ENCODE results near the gene HOXA3.

Gene HOXA3

DNA sequence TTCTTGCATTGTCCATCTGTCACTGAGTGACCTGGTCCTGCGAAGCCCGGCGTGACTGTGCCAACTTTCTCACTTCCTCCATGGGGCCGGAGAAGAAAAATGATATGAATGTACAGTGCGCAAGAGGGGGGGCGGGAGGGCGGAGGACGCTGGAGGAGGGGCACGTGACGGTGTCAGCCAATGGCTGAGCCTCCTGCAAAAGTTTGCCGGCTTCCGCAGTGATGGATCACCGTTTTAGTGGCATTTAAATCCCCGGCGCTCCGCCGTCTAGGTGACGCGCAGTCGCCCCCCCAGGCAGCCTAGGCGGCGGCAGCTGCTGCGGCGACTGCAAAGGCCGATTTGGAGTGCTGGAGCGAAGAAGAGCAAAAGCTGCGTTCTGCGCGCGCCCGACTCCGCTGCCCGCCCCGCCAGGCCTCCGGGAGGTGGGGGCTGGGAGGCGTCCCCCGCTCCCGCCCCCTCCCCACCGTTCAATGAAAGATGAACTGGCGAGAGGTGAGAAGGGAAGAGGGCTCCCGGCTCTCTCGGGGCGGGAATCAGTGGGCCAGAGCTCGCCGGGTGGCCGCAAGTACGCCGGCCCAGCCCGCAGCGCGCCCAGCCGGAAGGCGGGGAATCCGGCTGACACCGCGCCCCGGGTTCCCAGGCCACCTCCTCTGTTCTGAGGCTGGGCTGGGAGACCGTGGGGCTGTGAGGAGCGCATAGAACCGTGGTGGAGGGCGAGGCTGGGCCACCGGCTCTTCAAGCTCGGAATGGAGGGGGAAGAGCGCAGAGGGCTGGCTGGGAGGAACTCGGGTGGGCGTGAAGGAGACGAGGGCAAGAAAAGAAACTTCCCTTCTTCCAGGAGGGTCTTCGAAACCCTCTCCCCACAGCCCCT lies 56.3 kb downstream of the HOXA3 start, which contains the start of gene HOXA1:
TSS of gene HOXA1 (minus strand) at position 104 of the 871 bp plus-strand sequence. CDS start at position 16, 88 bp downstream.
- in situ Hi-C loops (cut with MboI; ENCODE audit: low sequenced_read_pairs) = no loop called here

DNA sequence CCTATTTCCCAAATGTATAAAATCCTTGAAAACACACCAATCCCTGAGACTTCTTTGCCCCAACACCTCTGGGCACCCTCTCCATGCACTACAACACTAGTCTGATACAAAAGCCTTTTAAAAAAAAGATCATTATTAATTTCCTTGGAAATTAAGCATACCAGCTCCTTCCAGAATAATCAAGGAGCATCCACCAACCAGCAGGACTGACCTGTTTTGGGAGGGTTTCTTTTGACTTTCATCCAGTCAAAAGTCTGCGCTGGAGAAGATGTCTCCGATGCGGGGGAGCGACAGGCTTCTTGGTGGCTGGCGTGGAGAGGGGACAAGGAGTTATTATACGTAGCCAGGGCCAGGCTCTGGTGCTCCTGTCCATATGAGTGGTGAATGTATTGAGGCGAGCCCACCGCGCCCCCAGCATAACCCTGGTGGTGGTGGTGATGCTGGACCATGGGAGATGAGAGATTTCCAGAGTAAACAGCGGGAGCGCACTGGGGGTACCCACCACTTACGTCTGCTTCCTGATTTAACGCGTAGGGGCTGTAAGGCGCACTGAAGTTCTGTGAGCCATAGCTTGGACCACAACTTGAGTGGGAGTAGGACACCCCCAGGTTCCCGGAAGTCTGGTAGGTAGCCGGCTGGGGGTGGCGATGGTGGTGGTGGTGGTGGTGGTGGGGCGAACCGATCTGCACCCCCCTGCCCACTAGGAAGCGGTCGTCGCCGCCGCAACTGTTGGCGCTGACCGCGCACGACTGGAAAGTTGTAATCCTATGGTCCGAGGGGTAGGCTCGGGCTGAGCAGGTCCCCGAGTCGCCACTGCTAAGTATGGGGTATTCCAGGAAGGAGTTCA lies 57.1 kb downstream of the HOXA3 start:
- in situ Hi-C loops (cut with MboI; ENCODE audit: low sequenced_read_pairs) = no loop called here

DNA sequence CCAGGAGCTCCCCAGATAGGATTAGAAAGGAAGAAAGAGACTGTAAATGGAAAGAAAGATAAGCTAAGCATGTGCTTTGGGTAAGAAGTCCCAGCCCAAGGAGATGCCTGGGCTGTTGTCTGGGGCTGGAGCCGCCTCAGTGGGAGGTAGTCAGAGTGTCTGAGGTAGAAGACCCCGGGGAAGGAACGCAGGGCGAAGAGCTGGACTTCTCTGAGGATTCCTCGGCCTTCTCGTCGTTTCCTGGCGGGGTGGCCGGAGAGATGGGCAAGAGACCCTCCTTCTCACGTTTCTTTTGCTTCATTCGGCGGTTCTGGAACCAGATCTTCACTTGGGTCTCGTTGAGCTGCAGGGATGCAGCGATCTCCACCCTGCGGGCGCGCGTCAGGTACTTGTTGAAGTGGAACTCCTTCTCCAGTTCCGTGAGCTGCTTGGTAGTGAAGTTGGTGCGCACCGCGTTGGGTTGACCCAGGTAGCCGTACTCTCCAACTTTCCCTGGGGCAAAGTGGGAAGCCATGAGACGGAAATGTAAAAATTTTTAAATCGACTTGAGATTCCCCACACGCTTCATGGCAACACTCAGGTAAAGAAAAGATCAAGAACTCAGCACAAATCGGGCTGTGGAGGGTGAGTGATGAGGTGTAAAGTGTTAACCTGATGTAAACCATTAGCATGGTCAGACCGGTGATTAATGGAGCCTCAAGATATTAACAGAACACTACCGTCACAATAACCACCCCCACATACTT lies 57.9 kb downstream of the HOXA3 start:
- in situ Hi-C loops (cut with MboI; ENCODE audit: low sequenced_read_pairs) = no loop called here

DNA sequence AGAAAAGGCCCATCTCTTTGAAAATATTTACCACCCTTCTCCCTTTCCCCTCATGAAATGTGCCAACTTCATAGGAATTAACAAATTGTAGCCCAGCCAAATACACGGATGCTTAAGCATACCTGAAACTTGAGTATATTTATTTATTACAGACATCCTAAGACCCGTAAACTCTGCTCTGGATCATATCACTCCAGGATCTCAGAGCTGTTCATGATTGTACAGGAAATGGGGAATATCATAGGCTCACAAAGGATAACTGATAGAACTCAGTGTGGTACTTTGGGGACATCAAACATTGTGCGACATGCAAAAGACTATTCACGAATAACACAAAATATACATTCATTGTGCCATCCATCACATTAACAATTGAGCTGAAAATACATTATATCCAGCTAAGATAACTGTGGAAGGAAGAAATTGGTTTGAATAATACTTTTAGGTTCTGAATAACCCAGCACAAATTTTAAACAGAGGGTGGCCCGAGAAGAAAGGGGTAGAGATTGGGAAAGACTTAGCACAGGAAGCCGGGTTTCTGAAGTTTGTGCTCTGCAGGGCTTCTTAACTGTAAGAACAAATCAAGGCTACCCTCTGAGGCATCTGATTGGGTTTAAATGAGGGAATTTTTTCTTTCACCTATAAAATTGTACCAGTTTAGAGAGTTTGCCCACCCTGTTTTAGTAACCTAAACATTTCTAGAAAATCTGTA lies 59.0 kb downstream of the HOXA3 start:
- in situ Hi-C loops (cut with MboI; ENCODE audit: low sequenced_read_pairs) = no loop called here

DNA sequence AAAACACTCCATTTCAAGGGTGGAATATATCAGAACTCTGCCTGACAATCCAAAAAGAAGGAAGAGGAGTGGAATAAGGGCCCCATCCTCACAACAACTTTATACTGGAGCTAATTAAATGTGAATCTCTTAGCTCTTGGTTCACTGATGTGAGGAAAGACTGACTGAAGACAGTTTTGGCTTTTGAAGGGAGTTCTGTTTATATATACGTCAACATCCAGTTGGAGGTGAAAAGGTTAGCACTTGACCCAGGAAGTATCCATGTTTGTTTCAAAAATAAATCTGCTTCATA lies 59.6 kb downstream of the HOXA3 start:
- in situ Hi-C loops (cut with MboI; ENCODE audit: low sequenced_read_pairs) = no loop called here

DNA sequence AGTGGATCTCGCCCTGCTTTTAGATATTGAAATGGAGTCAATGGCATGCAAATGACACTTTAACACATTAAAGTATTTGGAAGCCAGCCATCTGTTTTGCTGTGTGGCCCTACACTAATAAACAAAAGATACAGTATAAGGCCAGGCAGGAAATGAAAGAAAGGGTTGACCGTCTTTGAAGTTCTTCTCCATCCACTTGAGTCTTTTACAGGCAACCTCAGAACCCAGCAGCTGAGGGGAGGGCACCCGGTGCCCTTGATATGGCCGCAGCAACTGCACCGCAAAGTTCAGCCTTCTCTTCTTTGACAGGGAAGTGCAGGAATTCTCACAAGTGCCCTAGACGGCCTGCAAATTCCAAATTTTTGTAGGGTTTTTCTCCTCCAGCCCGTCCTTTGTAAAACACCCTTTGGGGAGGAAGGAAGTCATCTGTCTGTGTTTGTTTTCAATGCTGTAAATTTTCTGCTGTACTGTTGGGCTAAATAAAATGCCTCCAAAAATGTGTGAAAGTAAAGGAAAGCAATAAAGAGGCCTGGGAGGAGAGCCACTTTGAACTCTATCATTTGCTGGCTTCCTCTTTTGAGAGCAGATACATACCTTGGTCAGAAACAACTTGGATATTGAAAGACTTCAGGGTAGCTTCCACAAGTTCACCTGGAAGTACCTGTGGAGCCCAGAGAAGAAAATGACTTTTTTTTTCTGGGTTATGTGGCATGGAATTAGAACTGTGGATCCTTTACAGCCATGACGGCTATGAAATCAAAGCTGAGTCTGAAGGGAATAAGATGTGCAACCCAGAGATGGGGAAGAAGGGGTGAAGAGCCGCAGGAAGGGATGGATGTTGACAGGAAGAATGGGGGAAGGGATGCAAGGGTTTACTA lies 60.2 kb downstream of the HOXA3 start:
- in situ Hi-C loops (cut with MboI; ENCODE audit: low sequenced_read_pairs) = no loop called here

DNA sequence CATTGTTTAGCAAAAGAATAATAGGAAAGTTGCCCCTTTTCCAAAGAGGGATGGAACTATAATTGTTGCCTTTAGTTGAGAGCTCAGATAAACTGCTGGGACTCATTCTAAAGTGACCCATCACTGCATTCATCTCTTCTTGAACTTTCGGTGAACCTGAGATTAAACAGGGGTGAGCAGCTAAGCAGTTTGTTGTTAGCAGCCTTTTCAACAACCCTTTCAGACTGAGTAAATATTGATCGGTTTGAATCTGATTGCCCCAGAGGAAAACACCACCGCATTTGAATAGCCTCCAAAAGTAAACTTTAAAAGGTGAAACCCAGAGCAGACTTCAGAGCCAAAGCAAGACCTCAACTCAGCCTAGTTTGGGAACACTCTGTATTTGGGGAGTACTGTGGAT lies 61.3 kb downstream of the HOXA3 start:
- in situ Hi-C loops (cut with MboI; ENCODE audit: low sequenced_read_pairs) = no loop called here

DNA sequence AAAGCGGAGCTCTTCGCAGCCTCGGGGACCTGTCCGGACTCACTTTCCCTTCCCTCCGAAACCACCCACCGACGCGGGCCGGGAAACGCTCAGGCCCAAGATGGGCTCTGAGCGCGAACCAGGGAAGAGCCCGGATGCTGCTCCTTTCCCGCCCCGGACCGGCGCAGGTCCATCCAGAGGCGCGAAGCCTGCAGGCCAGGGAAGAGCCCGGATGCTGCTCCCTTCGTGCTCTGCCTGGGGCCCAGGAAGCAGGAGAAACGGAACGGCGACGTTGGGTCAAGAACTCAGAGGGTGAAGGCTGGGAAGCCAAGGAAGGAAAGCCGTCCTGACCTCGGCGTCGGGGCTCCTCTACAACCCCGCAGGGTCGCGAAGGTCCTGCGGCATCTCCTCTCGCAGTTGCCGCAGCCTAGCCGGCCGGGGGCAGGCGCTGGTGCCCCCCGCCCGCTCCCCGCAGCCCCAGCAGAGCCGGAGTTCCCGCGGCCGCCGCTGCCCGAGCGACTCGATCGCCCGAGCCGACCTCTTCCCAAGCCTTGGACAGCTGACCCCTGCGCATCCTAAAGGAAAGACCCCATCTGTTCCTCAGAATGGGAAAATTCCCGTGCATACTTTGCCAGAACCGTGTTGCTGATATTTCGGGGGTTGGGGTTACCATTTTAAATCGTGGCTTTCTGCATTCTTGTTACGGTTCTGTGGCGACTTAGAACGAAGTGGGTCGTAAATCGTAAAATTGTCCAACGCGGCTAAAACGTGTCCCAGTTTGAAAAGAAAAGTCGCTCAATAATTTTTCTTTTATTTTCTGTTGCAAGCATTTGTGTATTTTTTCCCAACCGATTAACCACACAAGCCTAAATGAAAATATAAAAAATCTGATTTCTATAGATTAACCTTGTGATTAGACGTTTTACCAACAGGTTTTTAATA lies 64.1 kb downstream of the HOXA3 start:
- in situ Hi-C loops (cut with MboI; ENCODE audit: low sequenced_read_pairs) = no loop called here

DNA sequence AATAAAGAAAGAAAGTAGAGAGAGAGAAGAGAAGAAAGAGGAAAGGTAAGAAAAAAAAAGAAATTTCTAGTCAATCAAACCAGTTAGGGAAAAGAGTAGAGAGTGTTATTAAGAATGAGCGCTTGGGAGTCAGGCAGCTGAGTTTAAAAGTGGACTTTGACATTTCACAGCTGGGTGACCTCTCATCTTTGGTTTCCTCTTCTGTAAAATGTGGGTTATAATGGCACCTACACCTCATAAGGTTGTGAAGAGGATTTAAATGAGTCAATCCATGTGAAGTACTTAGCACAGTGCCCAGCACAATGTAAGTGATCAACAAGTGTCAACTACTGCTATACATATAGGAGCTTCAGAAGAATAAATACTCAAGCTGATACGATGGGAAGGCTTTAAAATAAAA lies 68.7 kb downstream of the HOXA3 start:
- in situ Hi-C loops (cut with MboI; ENCODE audit: low sequenced_read_pairs) = no loop called here

DNA sequence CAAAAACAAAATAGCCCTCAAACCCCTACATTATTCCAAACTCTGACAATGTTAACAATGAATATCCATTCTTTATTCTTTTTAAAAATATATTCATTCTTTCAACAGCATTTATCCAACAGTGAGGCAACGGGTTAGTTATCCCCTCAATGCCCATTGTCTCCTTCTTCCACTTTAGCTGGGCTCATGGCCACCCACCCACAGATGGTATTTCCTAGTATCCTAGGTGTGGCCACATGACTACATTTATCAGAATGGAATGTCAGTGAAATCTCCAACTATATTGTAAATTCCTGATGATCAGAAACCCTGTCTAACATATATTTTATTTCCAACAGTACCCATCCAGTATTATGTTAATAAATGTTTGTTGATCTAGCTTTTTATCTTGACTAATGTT lies 70.2 kb downstream of the HOXA3 start:
- in situ Hi-C loops (cut with MboI; ENCODE audit: low sequenced_read_pairs) = no loop called here

DNA sequence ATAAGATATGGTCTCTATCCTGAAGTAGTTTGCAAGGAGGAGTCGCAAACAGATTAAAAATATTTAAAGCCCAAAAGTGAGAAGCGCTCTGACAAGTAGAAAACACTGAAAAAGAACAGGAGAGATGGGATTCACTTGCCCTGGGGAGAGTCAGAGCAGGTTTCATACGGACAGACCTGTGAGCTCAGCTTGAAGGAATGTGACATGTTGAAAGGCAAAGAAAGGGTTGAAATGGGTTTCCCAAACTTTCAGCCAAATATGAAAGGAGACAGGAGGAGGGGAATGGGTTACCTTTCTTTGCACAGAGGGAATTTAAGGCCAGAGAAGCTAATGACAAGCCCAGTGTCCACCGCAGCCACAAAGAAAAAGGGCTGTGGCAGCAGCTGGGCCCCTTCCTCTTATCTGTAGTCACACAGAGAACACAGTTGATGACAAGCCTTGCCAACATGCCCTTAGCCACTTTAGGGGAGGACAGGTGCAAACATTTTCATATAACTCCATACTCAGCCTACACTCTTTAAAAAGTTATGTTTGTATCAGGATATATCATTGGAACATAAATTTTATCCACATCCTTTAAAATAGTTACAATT lies 71.4 kb downstream of the HOXA3 start:
- in situ Hi-C loops (cut with MboI; ENCODE audit: low sequenced_read_pairs) = no loop called here

DNA sequence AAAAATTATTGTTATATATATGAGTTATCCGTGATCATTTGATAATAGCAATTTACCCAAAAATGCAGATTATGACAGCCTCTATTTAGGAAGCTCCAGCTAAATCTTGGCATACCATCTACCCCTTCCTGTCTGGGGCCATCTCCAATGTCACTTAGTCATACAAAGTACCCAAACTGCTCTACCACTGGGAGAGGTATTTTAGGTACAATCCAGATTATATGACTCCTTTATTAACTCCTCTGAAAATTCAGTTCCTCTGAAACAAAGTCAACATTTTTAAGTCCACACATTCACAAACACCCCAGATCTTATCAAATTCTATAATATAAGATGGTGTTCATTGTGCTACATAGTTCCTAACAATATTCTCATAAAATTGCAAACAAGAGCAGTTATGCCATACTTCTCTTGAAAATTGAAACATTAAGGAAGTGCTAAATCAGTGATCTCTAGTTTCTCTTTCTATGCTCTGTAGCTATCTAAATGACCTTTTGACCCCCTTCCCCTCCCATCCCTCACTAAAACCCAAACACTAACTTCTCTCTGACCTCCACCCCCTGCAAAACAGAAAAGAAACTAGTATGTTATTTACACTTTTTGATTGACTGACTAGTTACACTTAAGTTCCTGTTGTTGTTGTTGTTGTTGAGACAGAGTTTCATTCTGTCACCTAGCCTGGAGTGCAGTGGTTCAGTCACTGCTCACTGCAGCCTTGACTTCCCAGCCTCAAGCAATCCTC lies 73.0 kb downstream of the HOXA3 start:
- in situ Hi-C loops (cut with MboI; ENCODE audit: low sequenced_read_pairs) = no loop called here

DNA sequence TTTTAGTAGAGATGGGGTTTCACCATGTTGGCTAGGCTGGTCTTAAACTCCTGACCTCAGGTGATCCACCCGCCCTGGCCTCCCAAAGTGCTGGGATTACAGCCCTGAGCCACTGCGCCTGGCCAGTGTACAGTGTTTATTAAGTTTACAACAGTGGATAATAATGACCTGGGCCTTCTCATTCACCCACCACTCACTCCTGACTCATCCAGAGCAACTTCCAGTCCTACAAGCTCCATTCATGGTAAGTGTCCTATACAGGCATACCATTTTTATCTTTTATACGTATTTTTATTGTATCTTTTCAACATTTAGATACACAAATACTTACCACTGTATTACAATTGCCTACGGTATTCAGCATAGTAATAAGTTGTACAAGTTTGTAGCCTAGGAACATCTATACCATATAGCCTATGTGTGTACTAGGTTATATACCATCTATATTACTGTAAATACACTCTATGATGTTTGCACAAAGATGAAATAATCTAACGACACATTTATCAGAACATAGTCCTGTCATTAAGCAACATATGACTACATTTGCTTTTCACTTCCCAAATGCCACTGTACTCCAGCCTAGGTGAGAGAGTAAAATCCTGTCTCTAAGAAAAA lies 73.7 kb downstream of the HOXA3 start:
- in situ Hi-C loops (cut with MboI; ENCODE audit: low sequenced_read_pairs) = no loop called here

DNA sequence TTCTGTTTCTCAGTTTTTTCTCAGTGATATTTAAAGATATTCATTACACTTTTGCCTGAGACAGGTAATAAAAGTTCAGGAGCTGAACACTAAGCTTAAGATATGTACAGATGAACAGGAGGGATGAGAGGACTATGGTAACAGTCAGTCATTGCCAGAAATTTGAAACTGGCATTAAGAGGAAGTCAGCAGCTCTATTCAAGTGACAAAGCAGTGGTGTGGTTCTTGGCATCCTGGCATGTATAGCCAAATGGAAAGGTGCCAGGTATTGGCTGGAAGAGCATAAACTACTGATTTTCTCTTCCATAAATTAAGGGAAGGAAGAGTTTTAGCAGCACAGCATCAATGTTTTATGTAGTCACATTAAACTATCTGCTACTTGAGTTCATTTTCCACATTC lies 79.3 kb downstream of the HOXA3 start:
- in situ Hi-C loops (cut with MboI; ENCODE audit: low sequenced_read_pairs) = no loop called here

DNA sequence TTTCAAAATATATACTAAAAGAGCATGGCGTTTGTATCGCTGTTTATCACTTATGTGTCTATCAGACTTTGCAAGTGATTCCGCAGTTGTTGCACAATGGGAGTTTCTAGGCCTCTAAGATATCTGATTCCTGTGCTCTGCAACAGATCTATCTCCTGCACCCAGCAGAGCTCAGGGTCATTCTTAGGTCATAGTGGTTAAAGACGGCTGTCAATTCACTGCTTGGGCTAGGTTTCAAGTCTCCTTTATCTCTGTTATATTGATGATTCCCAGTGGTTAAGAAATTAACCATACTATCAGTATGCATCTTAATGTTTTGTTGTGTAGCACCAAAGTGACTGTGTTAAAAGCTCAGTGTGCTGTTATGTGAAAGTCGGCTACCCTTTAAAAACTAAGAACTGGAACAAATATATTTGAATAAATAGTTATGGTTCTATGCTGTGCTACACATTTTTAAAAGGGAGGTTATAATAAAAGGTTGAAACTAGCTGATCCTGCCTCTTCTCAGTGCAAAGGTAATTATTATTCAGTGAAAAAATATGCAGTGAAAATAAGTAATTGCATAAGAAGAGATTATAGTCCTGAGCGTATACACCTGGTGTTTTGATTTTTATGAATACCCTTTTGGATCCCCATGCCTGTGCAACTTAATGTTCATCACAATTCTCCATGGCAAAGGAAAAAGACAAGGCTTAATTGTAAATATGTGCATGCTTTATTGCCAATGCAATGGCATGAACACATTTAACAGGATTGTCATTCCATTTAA lies 80.6 kb downstream of the HOXA3 start:
- in situ Hi-C loops (cut with MboI; ENCODE audit: low sequenced_read_pairs) = no loop called here

DNA sequence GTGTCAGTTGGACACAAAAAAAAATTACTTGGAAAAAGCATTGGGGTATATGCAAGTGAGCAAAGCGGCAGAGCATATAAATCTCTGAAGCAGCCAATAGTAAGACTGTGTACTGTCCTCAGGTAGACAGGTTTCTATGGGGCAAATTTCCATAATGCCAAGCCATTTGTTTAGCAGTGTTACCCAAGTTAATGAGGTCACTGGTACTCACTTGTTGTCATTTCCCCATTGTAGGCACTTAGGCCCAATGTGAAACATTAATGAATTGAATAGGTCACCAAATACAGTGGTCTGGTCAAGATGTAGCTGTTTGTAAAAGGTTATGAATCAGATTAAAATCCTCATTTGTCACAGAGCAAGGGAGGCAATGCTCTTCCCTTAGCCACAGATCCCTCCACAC lies 84.1 kb downstream of the HOXA3 start:
- in situ Hi-C loops (cut with MboI; ENCODE audit: low sequenced_read_pairs) = no loop called here

DNA sequence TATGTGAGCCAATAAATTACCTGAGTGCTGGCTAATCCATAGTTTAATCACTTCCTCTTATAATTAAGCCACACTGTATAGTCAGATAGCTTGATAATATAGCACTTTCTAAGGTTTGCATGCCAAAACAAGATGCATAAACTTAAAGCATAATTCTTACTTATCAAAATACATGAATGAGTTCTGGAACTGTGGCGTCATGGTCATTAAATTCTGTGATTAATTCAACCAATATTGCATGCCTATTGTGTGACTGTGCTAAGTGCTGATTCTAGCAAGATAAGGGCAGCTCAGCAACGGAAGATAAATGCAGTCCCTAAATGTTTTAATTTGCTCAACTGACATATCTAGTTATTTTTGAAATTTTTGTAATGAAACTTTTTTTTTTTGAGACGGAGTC lies 86.2 kb downstream of the HOXA3 start:
- in situ Hi-C loops (cut with MboI; ENCODE audit: low sequenced_read_pairs) = no loop called here

Measured in HL-60/S4 treated with phorbol 12-myristate 13-acetate at 8.2 ng/mL for 4 days and 3 days (cell line).